Measurements from ENCODE around the gene MAMDC4.
"Not testable (repeated sequence)": the region's sequence is repeated elsewhere in the genome, so short reads cannot be mapped to it uniquely, and the experiment has no call there.

MAMDC4 gene

DNA sequence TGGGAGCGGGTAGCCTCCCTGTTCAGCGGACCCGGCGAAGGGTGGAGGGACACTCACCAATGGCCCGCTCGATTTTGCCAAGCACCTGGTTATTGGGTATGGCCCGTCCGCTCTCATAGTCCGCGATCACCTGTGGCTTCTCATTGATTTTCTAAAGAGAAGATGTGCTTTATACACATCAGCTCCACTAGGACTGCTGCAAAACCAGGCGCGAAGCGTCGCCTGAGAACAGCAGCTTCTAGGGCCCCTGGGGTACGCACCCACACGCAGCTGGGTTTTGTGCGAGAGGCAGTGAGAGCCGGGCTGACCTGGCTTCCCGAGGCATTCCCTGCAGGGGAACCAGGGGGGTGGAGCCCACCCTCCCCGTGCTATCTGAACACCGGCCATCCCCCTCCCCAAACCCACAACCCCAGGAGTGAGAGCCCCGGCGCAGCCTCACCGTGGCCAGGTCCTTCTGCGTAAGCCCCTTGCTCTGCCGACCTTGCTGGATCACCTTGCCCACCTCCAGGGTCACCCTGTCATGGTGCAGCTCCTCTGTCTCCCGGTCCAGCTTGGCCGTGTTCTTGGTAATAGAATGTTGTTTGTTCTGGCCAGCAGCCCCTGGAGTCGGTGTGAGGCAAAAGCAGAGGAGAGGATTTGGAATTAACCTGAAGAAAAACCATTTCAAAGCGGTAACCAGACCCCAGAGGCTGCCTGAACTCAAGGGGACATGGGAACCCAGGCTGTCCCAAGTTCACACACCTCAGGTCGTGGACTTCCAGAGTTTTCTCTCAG, 10.9 kb downstream of the MAMDC4 start:
- DNase-seq, result no peak

- DNase-seq, result no peak
Measured at GRCh38 chr9:136863623-136864273, 11.6 kb downstream of the MAMDC4 start.

- no peak for DNase-seq
Measured at GRCh38 chr9:136865041-136865767, 13.1 kb downstream of the MAMDC4 start.

DNA sequence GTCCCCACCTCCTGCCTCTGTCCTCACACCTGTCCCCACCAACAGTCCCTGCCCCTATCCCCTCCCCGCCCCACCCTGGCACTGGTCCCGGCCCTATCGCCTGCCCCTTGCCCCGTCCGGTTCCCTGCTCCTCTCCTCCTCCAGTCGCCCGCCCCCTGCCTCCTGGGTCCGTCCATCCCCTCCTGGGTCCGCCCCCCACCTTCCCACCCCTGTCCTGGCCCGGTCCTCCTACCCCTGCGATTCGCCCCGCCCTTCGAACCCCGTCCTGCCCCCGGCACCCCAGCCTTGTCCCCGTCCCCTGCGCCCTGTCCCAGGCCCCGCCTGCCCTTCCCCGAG, 13.6 kb downstream of the MAMDC4 start:
- DNase-seq, result no peak

GRCh38 chr9:136866898-136867421, 14.8 kb downstream of the MAMDC4 start:
- not testable (repeated sequence) for DNase-seq

DNA sequence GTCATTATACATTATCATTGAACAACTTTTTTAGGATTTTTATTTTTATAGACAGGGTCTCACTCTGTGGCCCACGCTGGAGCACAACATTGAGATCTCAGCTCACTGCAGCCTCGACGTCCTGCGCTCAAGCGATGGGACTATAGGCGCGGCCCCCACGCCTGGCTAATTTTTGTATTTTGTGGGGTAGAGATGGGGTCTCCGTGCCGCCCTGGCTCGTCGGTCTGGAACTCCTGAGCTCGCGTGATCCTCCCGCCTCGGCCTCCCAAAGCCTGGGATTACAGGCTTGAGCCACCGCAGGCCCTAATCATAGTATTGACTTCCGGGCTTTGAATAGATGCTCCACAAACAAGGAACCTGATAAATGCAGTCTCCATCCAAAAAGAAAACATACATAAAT, 15.3 kb downstream of the MAMDC4 start:
- no peak for DNase-seq

- no peak for DNase-seq
Measured at GRCh38 chr9:136867917-136868316, 15.8 kb downstream of the MAMDC4 start.

DNA sequence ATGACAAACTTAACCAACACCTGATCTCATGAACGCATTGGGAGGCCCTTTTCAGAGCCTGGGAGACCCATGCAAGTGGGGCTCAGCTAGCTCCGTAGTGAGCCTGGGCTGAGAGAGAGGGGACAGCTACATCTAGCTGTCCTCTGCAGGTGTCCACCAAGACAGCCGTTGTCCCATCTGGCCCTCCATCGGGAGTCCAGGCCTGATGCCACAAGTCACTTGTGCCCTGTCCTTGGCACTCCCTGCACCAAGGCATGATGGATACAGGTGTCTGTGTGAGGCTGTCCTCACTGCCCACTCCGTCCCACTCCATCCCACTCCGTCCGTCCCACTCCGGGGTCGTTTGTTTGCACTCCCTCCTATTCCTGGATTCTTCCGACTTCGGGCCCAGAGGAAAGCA, 16.5 kb downstream of the MAMDC4 start:
- no peak for DNase-seq

DNA sequence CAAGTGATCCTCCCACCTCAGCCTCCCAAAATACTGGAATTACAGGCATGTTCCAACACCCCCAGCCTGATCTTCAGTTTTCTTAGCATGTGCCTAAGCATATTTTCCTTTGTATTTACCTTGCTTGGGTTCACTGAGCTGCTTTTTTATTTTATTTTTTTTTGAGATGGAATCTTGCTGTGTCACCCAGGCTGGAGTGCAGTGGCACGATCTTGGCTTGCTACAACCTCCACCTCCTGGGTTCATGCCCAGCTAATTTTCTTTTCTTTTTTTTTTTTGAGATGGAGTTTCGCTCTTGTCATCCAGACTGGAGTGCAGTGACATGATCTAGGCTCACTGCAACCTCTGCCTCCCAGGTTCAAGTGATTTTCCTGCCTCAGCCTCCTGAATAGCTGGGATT, 17.5 kb downstream of the MAMDC4 start:
- DNase-seq, result not testable (repeated sequence)

GRCh38 chr9:136875155-136875554, 23.0 kb downstream of the MAMDC4 start:
- no peak for DNase-seq

DNA sequence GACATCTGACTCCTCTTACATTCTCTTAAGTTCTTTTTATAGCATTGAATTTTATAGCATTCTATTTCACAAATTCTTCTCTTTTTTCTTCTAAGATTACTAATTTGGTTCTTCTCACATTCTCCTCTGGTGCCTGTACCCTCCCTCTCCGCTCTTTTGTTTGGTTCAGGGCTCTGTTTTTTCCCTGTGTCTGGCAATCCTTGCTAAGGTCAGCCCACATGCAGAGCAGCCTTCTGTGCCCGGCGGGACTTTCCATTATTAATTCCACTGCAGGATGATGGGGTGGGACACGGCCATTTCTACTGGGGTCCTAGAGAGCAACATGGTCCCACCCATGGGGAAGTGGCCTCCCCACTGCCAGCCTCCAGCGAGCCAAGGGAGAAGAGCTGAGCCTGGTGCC, 24.3 kb downstream of the MAMDC4 start:
- DNase-seq, result no peak

DNA sequence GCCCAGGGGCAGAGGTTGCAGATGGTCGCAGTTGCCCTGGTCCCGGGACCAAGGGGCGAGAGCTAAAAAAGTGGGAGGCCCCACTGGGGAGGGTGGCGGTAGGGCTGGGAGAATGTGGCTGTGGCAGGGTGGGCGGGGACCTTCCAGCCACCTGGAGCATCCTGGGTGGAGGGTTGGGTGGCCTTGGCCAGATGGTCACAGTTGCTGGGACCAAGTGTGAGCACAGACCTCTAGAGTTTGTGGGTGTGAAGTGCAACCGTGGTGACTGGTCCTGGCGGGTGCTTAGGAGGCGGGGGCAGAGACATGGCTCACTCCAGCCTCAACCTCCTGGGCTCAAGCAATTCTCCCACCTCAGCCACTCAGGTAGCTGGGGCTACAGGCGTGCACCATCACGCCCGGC, 28.5 kb downstream of the MAMDC4 start:
- no peak for DNase-seq

- DNase-seq, result no peak
Measured at GRCh38 chr9:136881691-136882108, 29.6 kb downstream of the MAMDC4 start.

- peak; percentile 44 for DNase-seq
Measured at GRCh38 chr9:136882109-136882946, 30.2 kb downstream of the MAMDC4 start.

DNA sequence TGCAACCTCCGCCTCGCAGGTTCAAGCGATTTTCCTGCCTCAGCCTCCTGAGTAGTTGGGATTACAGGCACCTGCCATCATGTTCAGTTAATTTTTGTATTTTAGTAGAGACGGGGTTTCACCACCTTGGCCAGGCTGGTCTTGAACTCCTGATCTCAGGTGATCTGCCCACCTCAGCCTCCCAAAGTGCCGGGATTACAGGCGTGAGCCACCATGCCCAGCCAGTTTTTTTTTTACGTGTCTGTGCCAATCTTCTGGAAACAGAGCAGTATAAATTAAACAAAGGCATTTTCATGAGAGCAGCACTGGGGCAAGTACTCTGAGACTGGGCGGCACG, 30.8 kb downstream of the MAMDC4 start:
- not testable (repeated sequence) for DNase-seq

DNA sequence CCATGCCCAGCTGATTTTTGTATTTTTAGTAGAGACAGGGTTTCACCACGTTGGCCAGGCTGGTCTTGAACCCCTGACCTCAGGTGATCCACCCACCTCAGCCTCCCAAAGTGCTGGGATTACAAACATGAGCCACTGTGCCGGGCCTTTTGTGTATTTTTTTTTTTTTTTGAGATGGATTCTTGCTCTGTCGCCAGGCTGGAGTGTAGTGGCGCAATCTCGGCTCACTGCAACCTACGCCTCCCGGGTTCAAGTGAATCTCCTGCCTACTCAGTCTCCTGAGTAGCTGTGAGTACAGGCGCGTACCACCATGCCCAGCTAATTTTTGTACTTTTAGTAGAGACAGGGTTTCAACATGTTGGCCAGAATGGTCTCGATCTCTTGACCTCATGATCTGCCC, 31.5 kb downstream of the MAMDC4 start:
- not testable (repeated sequence) for DNase-seq

GRCh38 chr9:136885950-136886578, 33.9 kb downstream of the MAMDC4 start, which contains the start of gene TRAF2:
Gene TRAF2, plus strand, starts transcription at chr9:136886516. Its CDS starts 12,225 bp downstream, at chr9:136898741.
- peak; percentile 98 for DNase-seq

GRCh38 chr9:136886610-136887597, 34.8 kb downstream of the MAMDC4 start:
- DNase-seq, result no peak

DNA sequence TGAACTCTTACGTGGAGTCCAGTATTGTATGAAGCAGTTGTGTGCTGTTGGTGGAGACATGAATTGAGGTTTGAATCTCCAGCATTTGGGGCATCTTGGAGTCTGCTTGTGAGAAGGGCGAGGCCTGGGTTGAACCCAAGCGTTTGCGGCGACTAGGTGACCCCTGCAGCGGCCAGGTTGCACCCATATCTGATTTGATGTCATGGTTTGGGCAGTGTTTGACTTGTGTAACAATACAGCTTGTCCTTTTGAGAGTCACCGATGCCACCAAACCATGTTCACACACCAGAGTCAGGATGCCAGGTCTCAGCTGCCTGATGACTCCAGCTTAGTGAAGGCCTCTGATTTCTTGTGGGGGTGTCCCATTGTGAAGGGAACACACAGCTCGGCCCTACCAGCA, 36.3 kb downstream of the MAMDC4 start:
- no peak for DNase-seq

GRCh38 chr9:136889858-136890257, 37.7 kb downstream of the MAMDC4 start:
- DNase-seq, result no peak

GRCh38 chr9:136890661-136891060, 38.5 kb downstream of the MAMDC4 start:
- DNase-seq, result no peak

Measured in fibroblast of upper back skin (primary cell).